ENCODE measurements around the gene FSD2. TPM values are rescaled to one million over a fixed set of nuclear protein-coding genes. Genes with fewer than 3 reads are reported as not detected.
"Not testable (repeated sequence)": the region's sequence is repeated elsewhere in the genome, so short reads cannot be mapped to it uniquely, and the experiment has no call there.

FSD2 gene
- total and polyA plus RNA-seq, 9 donors = 0.01 to 0.05 TPM; not detected in 7

GRCh38 chr15:82767163-82767829 is 38.6 kb downstream of the FSD2 start:
- intact Hi-C loops (cut with DNase I) = no loop called here
- H3K36me3 ChIP-seq = no peaks in the 10 kb centered on the region
- no peaks in the 10 kb centered on the region for H3K9me3 ChIP-seq
- TF ChIP-seq POLR2A (IDR thresholded peaks at IDR 0.05) = no peak
- TF ChIP-seq CTCF (IDR thresholded peaks at IDR 0.05) = no peak
- no peak for TF ChIP-seq EP300 (IDR thresholded peaks at IDR 0.05)
- H3K4me3 ChIP-seq = no peak overlapping the region
- DNase-seq = no peak
- 85 to 88% (median 85%) methylated on average over 2 of the region's 2 CpGs for WGBS, 3 donors
- no peak overlapping the region for H3K27ac ChIP-seq
- H3K4me1 ChIP-seq (ENCODE audit: insufficient read depth) = no peaks in the 10 kb centered on the region
- no peaks in the 10 kb centered on the region for H3K27me3 ChIP-seq

DNA sequence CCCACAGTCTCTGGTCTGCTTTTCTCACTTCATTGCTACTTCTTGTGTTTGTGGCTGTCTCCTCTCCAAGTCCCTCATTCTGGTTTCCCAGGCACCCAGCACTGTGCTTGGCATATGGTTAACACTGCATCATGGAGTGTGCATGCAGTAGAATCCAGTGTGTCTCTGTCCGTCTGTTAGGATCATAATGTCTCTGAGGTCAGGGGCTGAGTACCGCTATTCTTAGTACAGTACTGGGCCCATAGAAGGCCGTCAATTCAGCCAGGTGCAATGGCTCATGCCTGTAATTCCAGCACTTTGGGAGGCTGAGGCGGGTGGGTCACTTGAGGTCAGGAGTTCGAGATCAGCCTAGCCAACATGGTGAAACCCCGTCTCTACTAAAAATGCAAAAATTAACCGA is 39.7 kb downstream of the FSD2 start:
- H3K4me1 ChIP-seq (ENCODE audit: insufficient read depth) = not testable (repeated sequence)
- WGBS, 3 donors = 80 to 85% (median 83%) methylated on average over 7 of the region's 7 CpGs

DNA sequence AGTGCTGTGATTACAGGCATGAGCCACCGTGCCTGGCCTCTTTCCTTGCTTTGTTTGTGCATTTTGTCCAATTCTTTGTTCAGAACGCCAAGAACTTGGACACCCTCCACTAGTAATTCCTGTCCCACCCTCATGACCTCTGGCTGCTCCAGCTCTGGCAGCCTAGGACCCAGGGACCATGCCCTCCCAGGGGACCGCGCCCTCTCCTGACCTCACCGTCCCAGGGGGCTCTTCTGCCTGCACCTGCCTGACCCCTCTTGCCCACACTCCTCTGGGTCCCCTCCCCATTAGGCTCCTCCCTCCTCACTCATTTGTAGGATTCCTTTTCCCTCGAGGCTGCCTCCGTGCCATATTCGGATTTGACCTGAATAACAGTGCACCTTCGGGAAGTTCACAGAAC is 41.1 kb downstream of the FSD2 start:
- intact Hi-C loops (cut with DNase I) = no loop called here
- DNase-seq = no peak
- no peak overlapping the region for H3K27ac ChIP-seq
- H3K9me3 ChIP-seq = no peaks in the 10 kb centered on the region
- H3K4me3 ChIP-seq = no peak overlapping the region
- TF ChIP-seq POLR2A (IDR thresholded peaks at IDR 0.05) = no peak
- TF ChIP-seq CTCF (IDR thresholded peaks at IDR 0.05) = no peak
- WGBS, 3 donors = 77 to 79% (median 79%) methylated on average over 9 of the region's 9 CpGs
- no peaks in the 10 kb centered on the region for H3K4me1 ChIP-seq (ENCODE audit: insufficient read depth)
- no peaks in the 10 kb centered on the region for H3K36me3 ChIP-seq
- H3K27me3 ChIP-seq = no peaks in the 10 kb centered on the region

More for the DNA sequence above, 39.7 kb downstream of the FSD2 start:
- intact Hi-C loops (cut with DNase I); H3K27me3 ChIP-seq; H3K9me3 ChIP-seq; H3K36me3 ChIP-seq; H3K27ac ChIP-seq; DNase-seq; H3K4me3 ChIP-seq: not testable (repeated sequence)

- Histone ChIP-seq H3K4me3 (no peak overlapping the region), H3K4me1 (ENCODE audit: insufficient read depth) (no peaks in the 10 kb centered on the region), H3K36me3 (no peaks in the 10 kb centered on the region), H3K27me3 (no peaks in the 10 kb centered on the region), H3K9me3 (no peaks in the 10 kb centered on the region), H3K27ac (no peak overlapping the region)
- 84 to 88% (median 84%) methylated on average over 4 of the region's 4 CpGs for WGBS, 3 donors
- TF ChIP-seq CTCF (IDR thresholded peaks at IDR 0.05) = no peak
- no peak for TF ChIP-seq EP300 (IDR thresholded peaks at IDR 0.05)
- TF ChIP-seq POLR2A (IDR thresholded peaks at IDR 0.05) = no peak
- intact Hi-C loops (cut with DNase I) = no loop called here
- DNase-seq = no peak
Measured at GRCh38 chr15:82764117-82764490, 41.8 kb downstream of the FSD2 start.

- Histone ChIP-seq H3K9me3 (no peaks in the 10 kb centered on the region), H3K27ac (no peak overlapping the region), H3K4me1 (ENCODE audit: insufficient read depth) (no peaks in the 10 kb centered on the region), H3K27me3 (no peaks in the 10 kb centered on the region), H3K36me3 (no peaks in the 10 kb centered on the region), H3K4me3 (no peak overlapping the region)
- DNase-seq = no peak
- WGBS, 3 donors = 91 to 92% (median 91%) methylated on average over 7 of the region's 7 CpGs
- TF ChIP-seq POLR2A (IDR thresholded peaks at IDR 0.05) (no peak), EP300 (IDR thresholded peaks at IDR 0.05) (no peak), CTCF (IDR thresholded peaks at IDR 0.05) (no peak)
- intact Hi-C loops (cut with DNase I) = no loop called here
Measured at GRCh38 chr15:82763361-82764116, 42.3 kb downstream of the FSD2 start.

All from ovary (tissue), 9 donors.